Suprapubic skin (tissue), 4 donors: ENCODE data around the gene MGAT5B.

Experiments used
- CTCF ChIP-seq, 2 donors: fragments of 200-600 bp in 1 of 2; fragments of 450-650 bp in 1 of 2; sonication (generic) in 1 of 2; IDR thresholded peaks; one replicate each; pipeline ENCODE4 v1.5.1; 2016 to 2019; ENCODE audit warnings: antibody characterized with exemption in 2 of 2, mild to moderate bottlenecking in 1 of 2, moderate library complexity in 1 of 2
- EP300 ChIP-seq: sonication (generic); formaldehyde crosslinking; IDR thresholded peaks from one replicate; pipeline ENCODE4 v1.6.1; 2017; ENCODE audit warnings: antibody characterized with exemption
- POLR2A ChIP-seq, 2 donors: fragments of 450-650 bp; IDR thresholded peaks; one replicate each; pipeline ENCODE4 v1.6.1; 2017; ENCODE audit warnings: antibody characterized with exemption in 2 of 2, mild to moderate bottlenecking in 2 of 2, moderate library complexity in 2 of 2
- POLR2AphosphoS5 ChIP-seq, 3 donors: sonication (generic); formaldehyde crosslinking; IDR thresholded peaks; one replicate each; pipeline ENCODE4 v1.6.1; 2017; ENCODE audit warnings: antibody characterized with exemption in 3 of 3

GRCh38 chr17:76872221-76872873, 4.1 kb downstream of the MGAT5B start:
- TF ChIP-seq POLR2AphosphoS5 (IDR thresholded peaks at IDR 0.05) (no peak), CTCF (IDR thresholded peaks at IDR 0.05) (no peak), POLR2A (IDR thresholded peaks at IDR 0.05) (no peak), EP300 (no peak)
